ENCODE data around the gene ATP1B2.

DNA sequence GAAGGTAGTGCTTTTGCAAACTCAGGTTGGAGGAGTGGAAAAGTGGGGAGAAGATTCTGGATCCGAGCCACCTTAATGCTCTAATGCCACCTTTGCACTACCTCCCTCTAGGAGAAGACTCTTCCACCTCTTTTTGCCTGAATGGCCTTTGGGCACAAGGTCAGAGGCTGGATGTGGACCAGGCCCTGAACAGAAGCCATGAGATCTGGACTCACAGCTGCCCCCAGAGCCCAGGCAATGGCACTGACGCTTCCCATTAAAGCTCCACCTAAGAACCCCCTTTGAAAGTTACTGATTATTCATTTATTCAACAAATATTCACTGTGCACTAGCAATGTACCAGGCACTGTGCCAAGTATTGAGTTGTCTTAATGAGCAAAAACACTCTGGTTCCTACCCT, 17.6 kb upstream of the ATP1B2 start:
- TF ChIP-seq, protein P1, sequence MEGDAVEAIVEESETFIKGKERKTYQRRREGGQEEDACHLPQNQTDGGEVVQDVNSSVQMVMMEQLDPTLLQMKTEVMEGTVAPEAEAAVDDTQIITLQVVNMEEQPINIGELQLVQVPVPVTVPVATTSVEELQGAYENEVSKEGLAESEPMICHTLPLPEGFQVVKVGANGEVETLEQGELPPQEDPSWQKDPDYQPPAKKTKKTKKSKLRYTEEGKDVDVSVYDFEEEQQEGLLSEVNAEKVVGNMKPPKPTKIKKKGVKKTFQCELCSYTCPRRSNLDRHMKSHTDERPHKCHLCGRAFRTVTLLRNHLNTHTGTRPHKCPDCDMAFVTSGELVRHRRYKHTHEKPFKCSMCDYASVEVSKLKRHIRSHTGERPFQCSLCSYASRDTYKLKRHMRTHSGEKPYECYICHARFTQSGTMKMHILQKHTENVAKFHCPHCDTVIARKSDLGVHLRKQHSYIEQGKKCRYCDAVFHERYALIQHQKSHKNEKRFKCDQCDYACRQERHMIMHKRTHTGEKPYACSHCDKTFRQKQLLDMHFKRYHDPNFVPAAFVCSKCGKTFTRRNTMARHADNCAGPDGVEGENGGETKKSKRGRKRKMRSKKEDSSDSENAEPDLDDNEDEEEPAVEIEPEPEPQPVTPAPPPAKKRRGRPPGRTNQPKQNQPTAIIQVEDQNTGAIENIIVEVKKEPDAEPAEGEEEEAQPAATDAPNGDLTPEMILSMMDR (IDR thresholded peaks at IDR 0.05 in 4 of 5, conservative IDR thresholded peaks at IDR 0.05 in 1 of 5), result no peak
- no peak for TF ChIP-seq POLR2A (IDR thresholded peaks at IDR 0.05)

All from gastrocnemius medialis (tissue), 4 donors.